Kidney (tissue), 14 donors: Measurements from ENCODE around the gene RPS6KA4. TPM values are rescaled to one million over a fixed set of nuclear protein-coding genes. Genes with fewer than 3 reads are reported as not detected.

Experiments used
- DNase-seq, 5 donors: peaks; one replicate each; pipeline ENCODE4 v3.0.0-alpha.2; 2013 to 2020
- FAIRE-seq: peaks from 2 replicates; lab custom pipeline; 2012; peaks lifted over from hg19 to GRCh38; lab: Jason Lieb, UNC
- H3K27ac ChIP-seq, 2 donors: one replicate each; pipeline ENCODE4 v1.7.0; 2013; ENCODE audit warnings: low read depth in 2 of 2, low read length in 2 of 2, inconsistent platforms in 1 of 2
- H3K27me3 ChIP-seq: one replicate; pipeline ENCODE4 v1.7.1; 2013; ENCODE audit warnings: low read length, inconsistent platforms; ENCODE audit not compliant: control insufficient read depth, insufficient read depth
- H3K36me3 ChIP-seq, 3 donors: one replicate each; pipeline versions ENCODE4 v1.7.0 to v1.7.1; 2013; ENCODE audit warnings: low read length in 3 of 3, control low read depth in 1 of 3, inconsistent platforms in 1 of 3; ENCODE audit not compliant: insufficient read depth in 3 of 3, control insufficient read depth in 2 of 3
- H3K4me1 ChIP-seq, 3 donors: one replicate each; pipeline versions ENCODE4 v1.7.0 to v1.7.1; 2013; ENCODE audit warnings: low read length in 3 of 3, inconsistent platforms in 1 of 3, low read depth in 1 of 3; ENCODE audit not compliant: control insufficient read depth in 2 of 3, insufficient read depth in 2 of 3
- H3K4me3 ChIP-seq, 3 donors: one replicate each; pipeline versions ENCODE4 v1.7.0 to v1.8.1; 2013; ENCODE audit warnings: low read length in 3 of 3, control low read depth in 1 of 3, inconsistent platforms in 1 of 3
- H3K9ac ChIP-seq, 3 donors: one replicate each; pipeline versions ENCODE4 v1.7.0 to v1.7.1; 2013; ENCODE audit warnings: low read length in 3 of 3, control low read depth in 1 of 3, inconsistent platforms in 1 of 3
- H3K9me3 ChIP-seq, 3 donors: one replicate each; pipeline versions ENCODE4 v1.7.0 to v1.7.1; 2013; ENCODE audit warnings: low read length in 3 of 3, control low read depth in 1 of 3, inconsistent platforms in 1 of 3; ENCODE audit not compliant: control insufficient read depth in 2 of 3, insufficient read depth in 1 of 3
- CTCF ChIP-seq: IDR thresholded peaks from 3 replicates; pipeline ENCODE4 v1.5.1; 2012; ENCODE audit warnings: mild to moderate bottlenecking, moderate library complexity, borderline replicate concordance; ENCODE audit not compliant: insufficient read depth; ENCODE audit errors: extremely low read depth
- intact Hi-C: fragments of 100-400 bp; cut with DNase I; formaldehyde crosslinking; loops from one replicate; pipeline ENCODE4 v1.11.1; 2022
- polyA plus RNA-seq: library from polyadenylated mRNA; stranded (reverse); fragments of 350-450 nt; fragmentation: Illumina TruSeq; extraction: RNeasy Lipid Tissue Mini Kit (QIAGEN cat#74804); gene quantifications from one replicate; pipeline ENCODE4 v1.2.3, GENCODE V29; 2014; ENCODE audit warnings: low read depth, low replicate concordance; ENCODE audit not compliant: insufficient read depth
- total RNA-seq: library from RNA; stranded (reverse); fragmentation: NEBNext Ultra II Directional; extraction: Animal tissue kit (Norgen Biotek cat#: 25700); gene quantifications from one replicate; pipeline ENCODE4 v1.2.1, GENCODE V29; 2021
- donor health status: control.
- donor health status: control.
- donor health status: control.
- donor health status: control.
- donor health status: control.
- donor health status: DM: yes; HTN: yes; CAD: no.
- donor health status: Normal renal cell carcinoma (clear cell type).

Gene RPS6KA4
- total and polyA plus RNA-seq, 2 donors from 2014 or later, result 13.6 to 40.2 TPM

DNA sequence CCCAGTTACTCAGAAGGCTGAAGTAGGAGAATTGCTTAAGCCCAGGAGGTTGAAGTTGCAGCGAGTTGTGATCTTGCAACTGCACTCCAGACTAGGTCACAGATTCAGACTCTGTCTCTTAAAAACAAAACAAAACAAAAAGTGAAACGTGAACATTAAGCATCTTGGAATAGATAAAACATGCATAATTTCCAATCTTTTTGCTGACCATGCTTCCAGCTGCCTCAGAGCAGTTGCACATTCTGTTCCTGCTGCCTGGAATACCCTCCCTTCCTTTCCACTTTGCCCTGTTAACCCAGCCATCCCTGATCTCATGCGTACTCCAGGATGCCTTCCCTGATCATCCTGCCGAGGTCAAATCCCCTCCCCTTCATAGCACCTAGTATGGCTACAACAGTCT lies 19.7 kb upstream of the RPS6KA4 start:
- Histone ChIP-seq H3K9me3 (no peaks in the 10 kb centered on the region), H3K36me3 (no peaks in the 10 kb centered on the region), H3K9ac (no peak overlapping the region), H3K27ac (no peak overlapping the region), H3K27me3 (no peaks in the 10 kb centered on the region), H3K4me1 (peaks cover 0 to 5% (median 4%) of the 10 kb centered on the region in 3 donors), H3K4me3 (no peak overlapping the region)
- intact Hi-C loops, result no loop called here
- TF ChIP-seq CTCF, result no peak
- DNase-seq (no peak), FAIRE-seq (no peak)

DNA sequence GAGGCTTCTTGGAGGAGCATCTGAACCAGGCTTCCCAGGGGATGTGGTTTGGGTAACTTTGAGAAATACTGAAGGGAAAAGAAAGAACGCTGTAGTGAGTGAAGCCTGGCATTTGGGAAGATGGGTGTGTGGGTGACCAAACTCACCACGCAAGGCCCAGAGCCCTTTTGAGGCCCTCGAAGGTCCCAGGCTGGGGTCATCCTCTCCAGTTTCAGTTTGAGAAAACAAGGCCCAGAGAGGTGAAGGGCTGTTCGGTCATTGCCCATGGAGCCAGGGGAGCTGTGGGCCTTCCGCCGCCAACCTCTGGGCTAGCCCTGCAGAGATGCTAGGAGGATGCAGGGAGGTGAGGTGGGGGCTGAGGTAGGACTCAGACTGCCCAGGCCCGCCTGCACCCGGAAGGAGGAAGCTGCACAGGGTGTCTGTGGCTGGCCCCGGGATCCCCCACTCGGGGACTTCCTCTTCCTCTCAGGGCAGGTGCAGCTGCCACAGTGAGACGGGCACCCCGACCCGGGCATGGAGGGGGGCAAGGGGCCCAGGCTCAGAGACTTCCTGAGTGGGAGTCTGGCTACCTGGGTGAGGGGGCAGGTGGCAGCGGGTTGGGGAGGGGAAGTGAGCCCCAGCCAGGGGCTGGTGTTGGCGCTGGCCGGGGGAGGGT lies 19.1 kb upstream of the RPS6KA4 start, which contains the start of gene CCDC88B:
Gene CCDC88B, plus strand, starts transcription at position 451 of the 655 bp plus-strand sequence. Its CDS starts 63 bp downstream, at position 514.
- no peak for FAIRE-seq
- TF ChIP-seq CTCF, result no peak
- Histone ChIP-seq H3K27ac (no peak within 1 kb of the TSS), H3K9ac (no peak within 1 kb of the TSS), H3K4me1 (peaks cover 0 to 5% (median 4%) of the 10 kb centered on the region in 3 donors), H3K9me3 (no peaks in the 10 kb centered on the region), H3K27me3 (no peaks in the 10 kb centered on the region), H3K36me3 (no peaks in the 10 kb centered on the region), H3K4me3 (no peak within 1 kb of the TSS)
- intact Hi-C loops, result no loop called here
- DNase-seq, result peak in 1 of 5 donors; percentile 90

DNA sequence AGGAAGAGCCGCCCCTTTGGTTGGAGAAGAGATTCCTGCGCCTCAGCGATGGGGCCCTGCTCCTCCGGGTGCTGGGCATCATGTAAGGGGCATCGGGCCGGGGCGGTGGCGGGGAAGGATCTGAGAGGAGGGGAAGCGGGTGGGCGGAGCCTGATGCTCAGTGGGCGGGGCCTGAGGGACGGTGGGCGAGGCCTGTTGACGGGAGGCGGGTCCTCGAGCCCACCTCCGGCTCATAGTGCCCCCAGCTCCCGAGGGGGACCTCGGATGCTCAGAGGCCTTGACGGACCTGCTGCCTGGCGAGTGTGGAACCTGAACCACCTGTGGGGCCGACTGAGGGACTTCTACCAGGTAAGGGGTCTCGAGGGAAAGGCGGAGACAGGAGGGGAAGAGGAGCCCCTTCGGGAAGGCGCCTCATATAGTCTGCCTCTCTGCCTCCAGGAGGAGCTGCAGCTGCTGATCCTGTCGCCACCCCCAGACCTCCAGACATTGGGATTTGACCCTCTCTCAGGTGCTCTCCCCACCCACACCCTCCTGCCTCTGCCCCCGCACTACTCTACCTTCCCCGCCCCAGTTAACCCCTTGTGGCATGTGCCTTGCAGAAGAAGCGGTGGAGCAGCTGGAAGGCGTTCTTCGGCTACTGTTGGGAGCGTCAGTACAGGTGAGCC lies 18.2 kb upstream of the RPS6KA4 start:
- Histone ChIP-seq H3K27ac (no peak overlapping the region), H3K4me3 (no peak overlapping the region), H3K9ac (no peak overlapping the region), H3K27me3 (no peaks in the 10 kb centered on the region), H3K9me3 (no peaks in the 10 kb centered on the region), H3K36me3 (no peaks in the 10 kb centered on the region), H3K4me1 (peaks cover 0 to 5% (median 4%) of the 10 kb centered on the region in 3 donors)
- DNase-seq, result peak in 3 of 5 donors; percentile 49 to 85 (median 84)
- FAIRE-seq, result no peak
- intact Hi-C loops, result no loop called here
- no peak for TF ChIP-seq CTCF
